CD14-positive monocyte (primary cell): ENCODE results near the gene APCDD1. TPM values are rescaled to one million over a fixed set of nuclear protein-coding genes. Genes with fewer than 3 reads are reported as not detected.

Experiments used
- DNase-seq, 3 donors: peaks; one replicate each; pipeline ENCODE4 v3.0.0-alpha.2; 2011 to 2022
- H2AFZ ChIP-seq: 2 replicates; pipeline ENCODE4 v1.6.0; 2012; ENCODE audit warnings: mild to moderate bottlenecking, low read depth, low read length, inconsistent platforms; ENCODE audit not compliant: insufficient read depth, poor library complexity, severe bottlenecking
- H3K27ac ChIP-seq, 2 donors: 1 replicate in 1 of 2; 2 replicates in 1 of 2; pipeline ENCODE4 v1.5.1; 2012 to 2013; ENCODE audit warnings: low read length in 2 of 2, control low read depth in 1 of 2, inconsistent platforms in 1 of 2, low read depth in 1 of 2, mild to moderate bottlenecking in 1 of 2
- H3K27me3 ChIP-seq, 2 donors: one replicate each; pipeline versions ENCODE4 v1.6.0 to v1.6.1; 2011 to 2013; ENCODE audit warnings: low read length in 2 of 2; ENCODE audit not compliant: control insufficient read depth in 2 of 2, insufficient read depth in 2 of 2
- H3K36me3 ChIP-seq, 2 donors: replicated peaks in 1 of 2; 1 replicate in 1 of 2; 2 replicates in 1 of 2; pipeline versions ENCODE4 v1.5.1 to v1.6.1; 2012 to 2013; ENCODE audit warnings: low read length in 2 of 2, control low read depth in 1 of 2, inconsistent platforms in 1 of 2, mild to moderate bottlenecking in 1 of 2; ENCODE audit not compliant: insufficient read depth in 2 of 2, control insufficient read depth in 1 of 2
- H3K4me1 ChIP-seq, 2 donors: 1 replicate in 1 of 2; 2 replicates in 1 of 2; pipeline versions ENCODE4 v1.5.1 to v1.6.1; 2012 to 2013; ENCODE audit warnings: low read length in 2 of 2, control low read depth in 1 of 2, inconsistent platforms in 1 of 2, mild to moderate bottlenecking in 1 of 2, moderate library complexity in 1 of 2; ENCODE audit not compliant: insufficient read depth in 2 of 2, control insufficient read depth in 1 of 2
- H3K4me2 ChIP-seq: replicated peaks from 2 replicates; pipeline ENCODE3; 2012; ENCODE audit warnings: low read length, moderate library complexity, mild to moderate bottlenecking; ENCODE audit not compliant: poor library complexity, severe bottlenecking; ENCODE audit errors: extremely low read depth
- H3K4me3 ChIP-seq, 3 experiments: fragments of 200-600 bp in 1 of 3; sonication (generic) in 1 of 3; replicated peaks in 1 of 3; 1 replicate in 2 of 3; 2 replicates in 1 of 3; pipeline ENCODE4 v1.5.1; 2011 to 2013; ENCODE audit warnings: low read length in 3 of 3, mild to moderate bottlenecking in 3 of 3, control low read depth in 2 of 3, low read depth in 2 of 3, inconsistent platforms in 1 of 3, moderate library complexity in 1 of 3
- H3K79me2 ChIP-seq: 2 replicates; pipeline ENCODE4 v1.6.0; 2012; ENCODE audit warnings: mild to moderate bottlenecking, control low read depth, inconsistent platforms, low read length, moderate library complexity; ENCODE audit not compliant: insufficient read depth
- H3K9ac ChIP-seq: 2 replicates; pipeline ENCODE4 v1.6.0; 2017; ENCODE audit warnings: low read length, mild to moderate bottlenecking; ENCODE audit not compliant: insufficient read depth, poor library complexity, severe bottlenecking
- H3K9me3 ChIP-seq, 2 donors: replicated peaks in 1 of 2; 1 replicate in 1 of 2; 2 replicates in 1 of 2; pipeline versions ENCODE4 v1.5.1 to v1.6.1; 2012 to 2013; ENCODE audit warnings: low read length in 2 of 2, control low read depth in 1 of 2; ENCODE audit not compliant: control insufficient read depth in 1 of 2, insufficient read depth in 1 of 2
- H4K20me1 ChIP-seq: 2 replicates; pipeline ENCODE4 v1.6.0; 2012; ENCODE audit warnings: mild to moderate bottlenecking, low read length, control low read depth, moderate library complexity; ENCODE audit not compliant: insufficient read depth
- H3K27ac Mint-ChIP-seq, 7 donors: one replicate each; pipeline ENCODE4 v1.8.0; 2020; ENCODE audit warnings: mild to moderate bottlenecking in 7 of 7, mixed read lengths in 7 of 7, moderate library complexity in 6 of 7, inconsistent platforms in 2 of 7
- H3K27me3 Mint-ChIP-seq, 3 donors: one replicate each; pipeline ENCODE4 v1.8.0; 2021 to 2022; ENCODE audit warnings: low read depth in 3 of 3, mild to moderate bottlenecking in 3 of 3, mixed read lengths in 3 of 3, moderate library complexity in 3 of 3, inconsistent platforms in 1 of 3
- H3K36me3 Mint-ChIP-seq, 2 donors: one replicate each; pipeline ENCODE4 v1.8.0; 2020; ENCODE audit warnings: mixed read lengths in 2 of 2, inconsistent platforms in 1 of 2, mild to moderate bottlenecking in 1 of 2
- H3K4me1 Mint-ChIP-seq: one replicate; pipeline ENCODE4 v1.8.0; 2020; ENCODE audit warnings: mild to moderate bottlenecking, mixed read lengths
- H3K4me3 Mint-ChIP-seq, 2 donors: one replicate each; pipeline ENCODE4 v1.8.0; 2020; ENCODE audit warnings: mild to moderate bottlenecking in 2 of 2, mixed read lengths in 2 of 2, moderate library complexity in 1 of 2
- H3K9me3 Mint-ChIP-seq, 7 donors: one replicate each; pipeline ENCODE4 v1.8.0; 2020 to 2022; ENCODE audit warnings: mixed read lengths in 7 of 7, mild to moderate bottlenecking in 6 of 7, moderate library complexity in 6 of 7, inconsistent platforms in 2 of 7
- CTCF ChIP-seq: fragments of 200-600 bp; IDR thresholded peaks from one replicate; pipeline ENCODE4 v1.8.0; 2022; ENCODE audit warnings: antibody characterized with exemption, mild to moderate bottlenecking
- WGBS: methylation state at CpG from one replicate; pipeline ENCODE4 v1.1.5; 2013; ENCODE audit warnings: missing lambda C conversion rate; ENCODE audit not compliant: insufficient coverage; 5-methylcytosine and 5-hydroxymethylcytosine counted together
- intact Hi-C, 2 donors: fragments of 100-400 bp; cut with micrococcal nuclease; formaldehyde crosslinking; loops; one replicate each; pipeline versions ENCODE4 v1.15.0 to v1.15.1; 2023
- polyA plus RNA-seq, 3 donors: library from polyadenylated mRNA; depleted of rRNA in 1 of 3; unstranded in 2 of 3; stranded (reverse) in 1 of 3; fragments of 300-500 nt in 2 of 3; fragments of >200 nt in 1 of 3; fragmentation: Illumina TruSeq in 2 of 3; gene quantifications; 1 replicate in 2 of 3; 2 replicates in 1 of 3; pipeline ENCODE4 v1.2.3, GENCODE V29; 2012 to 2021

The APCDD1 gene
- polyA plus RNA-seq, 3 donors = 1.2 to 4.8 (median 1.6) TPM

GRCh38 chr18:10515456-10515855, 61.0 kb downstream of the APCDD1 start:
- Histone ChIP-seq H4K20me1 (no peaks in the 10 kb centered on the region), H3K36me3 (no peaks in the 10 kb centered on the region), H3K9ac (no peak overlapping the region), H2AFZ (no peak overlapping the region), H3K4me1 (peaks cover 51 to 55% of the 10 kb centered on the region in 2 donors), H3K27ac (no peak overlapping the region), H3K4me3 (no peak overlapping the region), H3K27me3 (no peaks in the 10 kb centered on the region), H3K79me2 (no peaks in the 10 kb centered on the region), H3K9me3 (peaks cover 5 to 7% of the 10 kb centered on the region in 2 donors), H3K4me2 (no peak overlapping the region)
- no peak for TF ChIP-seq CTCF
- H3K4me1 Mint-ChIP-seq = peaks cover 57% of the 10 kb centered on the region
- H3K9me3 Mint-ChIP-seq = peaks cover 4 to 9% (median 6%) of the 10 kb centered on the region in 7 donors
- 43% methylated on average over 4 of the region's 4 CpGs for WGBS
- H3K4me3 Mint-ChIP-seq = no peak overlapping the region
- H3K27me3 Mint-ChIP-seq = peaks cover 0 to 4% (median 2%) of the 10 kb centered on the region in 3 donors
- H3K27ac Mint-ChIP-seq = peak overlapping the region in 5 of 7 donors; percentile 0 to 75 (median 56)
- intact Hi-C loops = loop anchor here (5.0 to 10.0 kb wide), 2 partner anchors 111 to 543 kb away; no protein-coding TSS in a partner anchor
- no peak for DNase-seq
- H3K36me3 Mint-ChIP-seq = peaks cover 3 to 4% of the 10 kb centered on the region in 2 donors

- WGBS = 86% methylated on average over 1 of the region's 2 CpGs
Observed at GRCh38 chr18:10516078-10516477, 61.6 kb downstream of the APCDD1 start.

More at GRCh38 chr18:10516078-10516477, 61.6 kb downstream of the APCDD1 start:
- H3K36me3 ChIP-seq = no peaks in the 10 kb centered on the region
- peaks cover 0 to 4% (median 2%) of the 10 kb centered on the region in 3 donors for H3K27me3 Mint-ChIP-seq
- no peak for DNase-seq
- no peak overlapping the region for H3K4me3 Mint-ChIP-seq
- H3K9me3 ChIP-seq = peaks cover 5 to 7% of the 10 kb centered on the region in 2 donors
- H3K36me3 Mint-ChIP-seq = peaks cover 3 to 4% of the 10 kb centered on the region in 2 donors
- no peak overlapping the region for H3K9ac ChIP-seq
- H3K27me3 ChIP-seq = no peaks in the 10 kb centered on the region
- peaks cover 51 to 56% of the 10 kb centered on the region in 2 donors for H3K4me1 ChIP-seq
- H3K79me2 ChIP-seq = no peaks in the 10 kb centered on the region
- no peak for TF ChIP-seq CTCF
- no peak overlapping the region for H3K27ac ChIP-seq
- H3K4me3 ChIP-seq = no peak overlapping the region
- peaks cover 4 to 9% (median 6%) of the 10 kb centered on the region in 7 donors for H3K9me3 Mint-ChIP-seq
- no peak overlapping the region for H3K4me2 ChIP-seq
- H4K20me1 ChIP-seq = no peaks in the 10 kb centered on the region
- no peak overlapping the region for H3K27ac Mint-ChIP-seq
- peaks cover 57% of the 10 kb centered on the region for H3K4me1 Mint-ChIP-seq
- intact Hi-C loops = loop anchor here (5.0 to 10.0 kb wide), 2 partner anchors 111 to 544 kb away; no protein-coding TSS in a partner anchor
- no peak overlapping the region for H2AFZ ChIP-seq
